GM18498 (cell line): ENCODE results near the gene B4GAT1.
"Not testable (repeated sequence)": the region's sequence is repeated elsewhere in the genome, so short reads cannot be mapped to it uniquely, and the experiment has no call there.

Experiments
- ATAC-seq: cut with Tn5 transposase; IDR thresholded peaks from one replicate; pipeline ENCODE4 v1.9.1; 2021; ENCODE audit warnings: mild to moderate bottlenecking, moderate library complexity; ENCODE audit not compliant: unreplicated experiment

B4GAT1 gene

GRCh38 chr11:66363805-66364535, 16.5 kb upstream of the B4GAT1 start:
- no peak for ATAC-seq

GRCh38 chr11:66363187-66363601, 15.8 kb upstream of the B4GAT1 start:
- no peak for ATAC-seq

- no peak for ATAC-seq
Observed at GRCh38 chr11:66362481-66363147, 15.2 kb upstream of the B4GAT1 start.

GRCh38 chr11:66361502-66361941, 14.1 kb upstream of the B4GAT1 start:
- no peak for ATAC-seq

GRCh38 chr11:66360406-66361073, 13.1 kb upstream of the B4GAT1 start:
- no peak for ATAC-seq

- ATAC-seq = no peak
Observed at GRCh38 chr11:66359662-66360087, 12.2 kb upstream of the B4GAT1 start.

GRCh38 chr11:66350560-66351235, 3.3 kb upstream of the B4GAT1 start:
- ATAC-seq = not testable (repeated sequence)

GRCh38 chr11:66349084-66349386, 1.6 kb upstream of the B4GAT1 start:
- no peak for ATAC-seq

- no peak for ATAC-seq
Observed at GRCh38 chr11:66346476-66347424, 679 bp downstream of the B4GAT1 start.

GRCh38 chr11:66345316-66345649, 2.1 kb downstream of the B4GAT1 start:
- ATAC-seq = peak; percentile 4

GRCh38 chr11:66344550-66345315, 2.7 kb downstream of the B4GAT1 start, which contains the start of gene BRMS1:
TSS of gene BRMS1 (minus strand) at chr11:66345104. CDS start at chr11:66342234, 2,870 bp downstream.
- peak; percentile 75 for ATAC-seq

GRCh38 chr11:66343176-66343575, 4.3 kb downstream of the B4GAT1 start:
- ATAC-seq = no peak

GRCh38 chr11:66341502-66342126, 5.8 kb downstream of the B4GAT1 start:
- no peak for ATAC-seq

- no peak for ATAC-seq
Observed at GRCh38 chr11:66340596-66341501, 6.6 kb downstream of the B4GAT1 start.

GRCh38 chr11:66339686-66340483, 7.5 kb downstream of the B4GAT1 start:
- no peak for ATAC-seq

GRCh38 chr11:66339162-66339675, 8.2 kb downstream of the B4GAT1 start:
- ATAC-seq = no peak
